Colon (tissue), 2 donors: Measurements from ENCODE around the gene PCDHA9.
"Not testable (repeated sequence)": the region's sequence is repeated elsewhere in the genome, so short reads cannot be mapped to it uniquely, and the experiment has no call there.

Experiments
- FAIRE-seq: peaks from 2 replicates; lab custom pipeline; 2012; peaks lifted over from hg19 to GRCh38; lab: Jason Lieb, UNC
- donor health status: control.
- donor health status: control.

PCDHA9 gene

GRCh38 chr5:140848139-140849102, at the start of gene PCDHA9:
Gene PCDHA9, plus strand, starts transcription at chr5:140848382. Its CDS starts 114 bp downstream, at chr5:140848496.
- FAIRE-seq: not testable (repeated sequence)

- FAIRE-seq: no peak
Observed at GRCh38 chr5:140800816-140801493, 47.2 kb upstream of the PCDHA9 start, which contains the start of gene PCDHA3. Gene PCDHA3, plus strand, starts transcription at chr5:140801057.

GRCh38 chr5:140801494-140801841, 46.7 kb upstream of the PCDHA9 start:
- FAIRE-seq: no peak

GRCh38 chr5:140802381-140802780, 45.8 kb upstream of the PCDHA9 start:
- FAIRE-seq: not testable (repeated sequence)

- FAIRE-seq: no peak
Observed at GRCh38 chr5:140802781-140803271, 45.4 kb upstream of the PCDHA9 start.

- no peak for FAIRE-seq
Observed at GRCh38 chr5:140806834-140807775, 41.1 kb upstream of the PCDHA9 start, which contains the start of gene PCDHA4. Gene PCDHA4, plus strand, starts transcription at chr5:140807068.

GRCh38 chr5:140808241-140808888, 39.8 kb upstream of the PCDHA9 start:
- not testable (repeated sequence) for FAIRE-seq

- no peak for FAIRE-seq
Observed at GRCh38 chr5:140808889-140809291, 39.3 kb upstream of the PCDHA9 start.

GRCh38 chr5:140821375-140822280, 26.6 kb upstream of the PCDHA9 start, which contains the start of gene PCDHA5:
Gene PCDHA5, plus strand, starts transcription at chr5:140821613.
- FAIRE-seq: no peak

- no peak for FAIRE-seq
Observed at GRCh38 chr5:140822281-140822629, 25.9 kb upstream of the PCDHA9 start.

- not testable (repeated sequence) for FAIRE-seq
Observed at GRCh38 chr5:140822969-140823368, 25.2 kb upstream of the PCDHA9 start.

GRCh38 chr5:140823475-140823874, 24.7 kb upstream of the PCDHA9 start:
- no peak for FAIRE-seq

GRCh38 chr5:140827704-140828361, 20.3 kb upstream of the PCDHA9 start, which contains the start of gene PCDHA6:
Gene PCDHA6, plus strand, starts transcription at chr5:140827960. Its CDS starts 132 bp downstream, at chr5:140828092.
- no peak for FAIRE-seq

- FAIRE-seq: no peak
Observed at GRCh38 chr5:140828362-140828737, 19.8 kb upstream of the PCDHA9 start.

GRCh38 chr5:140829511-140830501, 18.4 kb upstream of the PCDHA9 start:
- FAIRE-seq: not testable (repeated sequence)

- no peak for FAIRE-seq
Observed at GRCh38 chr5:140833993-140834392, 14.2 kb upstream of the PCDHA9 start, which contains the start of gene PCDHA7. Gene PCDHA7, plus strand, starts transcription at chr5:140834269. Its CDS starts 115 bp downstream, at chr5:140834384.

GRCh38 chr5:140834439-140835008, 13.7 kb upstream of the PCDHA9 start:
- FAIRE-seq: not testable (repeated sequence)
